Activated naive CD4-positive, alpha-beta T cell treated with anti-CD3 and anti-CD28 coated beads, Interleukin-2, amount 50 U/mL, for 16 hours (primary cell): Measurements from ENCODE around the gene EPN2.
"Not testable (repeated sequence)": the region's sequence is repeated elsewhere in the genome, so short reads cannot be mapped to it uniquely, and the experiment has no call there.

Experiments
- DNase-seq: peaks from one replicate; pipeline ENCODE4 v3.0.0-alpha.2; 2020

EPN2 gene

GRCh38 chr17:19237139-19237388, at the start of gene EPN2:
EPN2 (plus strand) TSS chr17:19237366; CDS start chr17:19283120, 45,754 bp downstream.
- DNase-seq = peak; percentile 58

GRCh38 chr17:19187883-19188869, 49.0 kb upstream of the EPN2 start:
- not testable (repeated sequence) for DNase-seq

GRCh38 chr17:19188870-19189708, 48.1 kb upstream of the EPN2 start:
- not testable (repeated sequence) for DNase-seq

- not testable (repeated sequence) for DNase-seq
Observed at GRCh38 chr17:19189781-19190405, 47.3 kb upstream of the EPN2 start.

GRCh38 chr17:19196382-19197204, 40.6 kb upstream of the EPN2 start:
- DNase-seq = peak; percentile 14

- DNase-seq = not testable (repeated sequence)
Observed at GRCh38 chr17:19202448-19202847, 34.7 kb upstream of the EPN2 start.

GRCh38 chr17:19203429-19203828, 33.7 kb upstream of the EPN2 start:
- not testable (repeated sequence) for DNase-seq

GRCh38 chr17:19215074-19215860, 21.9 kb upstream of the EPN2 start:
- not testable (repeated sequence) for DNase-seq

GRCh38 chr17:19216148-19216926, 20.8 kb upstream of the EPN2 start:
- not testable (repeated sequence) for DNase-seq

GRCh38 chr17:19218914-19219313, 18.3 kb upstream of the EPN2 start:
- DNase-seq = not testable (repeated sequence)

- DNase-seq = not testable (repeated sequence)
Observed at GRCh38 chr17:19219384-19219783, 17.8 kb upstream of the EPN2 start.

- not testable (repeated sequence) for DNase-seq
Observed at GRCh38 chr17:19220195-19220594, 17.0 kb upstream of the EPN2 start.

GRCh38 chr17:19226610-19227588, 10.3 kb upstream of the EPN2 start:
- not testable (repeated sequence) for DNase-seq

- DNase-seq = not testable (repeated sequence)
Observed at GRCh38 chr17:19234676-19235075, 2.5 kb upstream of the EPN2 start.

- DNase-seq = not testable (repeated sequence)
Observed at GRCh38 chr17:19236351-19237138, 621 bp upstream of the EPN2 start.

- peak; percentile 45 for DNase-seq
Observed at GRCh38 chr17:19237389-19238166, 412 bp downstream of the EPN2 start.

GRCh38 chr17:19238167-19238505, 970 bp downstream of the EPN2 start:
- DNase-seq = no peak

GRCh38 chr17:19239544-19239943, 2.4 kb downstream of the EPN2 start:
- no peak for DNase-seq
